HG03575 (cell line): ENCODE results near the gene OLFML2A.
A peak's percentile ranks its signal among the peaks of the same experiment; 100 is the strongest.

Experiments used
- ATAC-seq: cut with Tn5 transposase; IDR thresholded peaks from one replicate; pipeline ENCODE4 v1.9.1; 2021; ENCODE audit not compliant: unreplicated experiment, insufficient number of reproducible peaks, low FRiP score; ENCODE audit errors: extremely low read depth

Gene OLFML2A

DNA sequence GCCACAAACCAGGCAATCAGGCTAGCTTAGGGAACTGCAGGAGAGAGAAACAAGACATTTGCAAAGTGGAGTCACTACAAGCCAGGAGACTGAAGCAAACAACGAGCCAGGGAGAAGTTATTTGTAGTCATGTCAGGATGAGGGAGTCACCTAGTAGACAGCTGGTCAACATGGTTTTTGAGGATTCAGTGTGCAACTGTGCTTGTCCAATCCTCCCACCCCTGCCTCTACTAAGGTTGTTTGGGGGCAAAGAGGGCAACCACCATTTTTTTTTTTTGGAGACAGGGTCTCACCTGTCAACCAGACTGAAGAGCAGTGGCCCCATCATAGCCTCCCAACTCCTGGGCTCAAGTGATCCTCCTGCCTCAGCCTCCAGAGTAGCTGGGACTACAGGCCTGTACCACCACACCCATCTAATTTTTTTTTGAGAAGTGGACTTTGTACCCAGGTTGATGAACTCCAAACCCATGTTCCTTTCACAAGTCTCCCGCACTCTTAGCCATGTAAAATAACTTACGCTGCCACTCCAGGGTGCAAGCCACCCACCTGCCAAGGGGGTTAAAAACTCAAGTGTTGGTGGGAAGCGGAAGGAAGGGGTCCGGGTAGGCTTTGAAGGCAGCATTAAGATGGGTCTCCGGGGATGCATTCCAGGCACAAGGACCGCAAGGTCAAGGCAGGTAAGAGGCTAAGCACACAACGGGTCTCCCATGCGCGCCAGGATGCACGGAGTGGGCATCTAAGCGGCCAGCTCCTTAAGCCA is 83.8 kb downstream of the OLFML2A start:
- ATAC-seq, result no peak

DNA sequence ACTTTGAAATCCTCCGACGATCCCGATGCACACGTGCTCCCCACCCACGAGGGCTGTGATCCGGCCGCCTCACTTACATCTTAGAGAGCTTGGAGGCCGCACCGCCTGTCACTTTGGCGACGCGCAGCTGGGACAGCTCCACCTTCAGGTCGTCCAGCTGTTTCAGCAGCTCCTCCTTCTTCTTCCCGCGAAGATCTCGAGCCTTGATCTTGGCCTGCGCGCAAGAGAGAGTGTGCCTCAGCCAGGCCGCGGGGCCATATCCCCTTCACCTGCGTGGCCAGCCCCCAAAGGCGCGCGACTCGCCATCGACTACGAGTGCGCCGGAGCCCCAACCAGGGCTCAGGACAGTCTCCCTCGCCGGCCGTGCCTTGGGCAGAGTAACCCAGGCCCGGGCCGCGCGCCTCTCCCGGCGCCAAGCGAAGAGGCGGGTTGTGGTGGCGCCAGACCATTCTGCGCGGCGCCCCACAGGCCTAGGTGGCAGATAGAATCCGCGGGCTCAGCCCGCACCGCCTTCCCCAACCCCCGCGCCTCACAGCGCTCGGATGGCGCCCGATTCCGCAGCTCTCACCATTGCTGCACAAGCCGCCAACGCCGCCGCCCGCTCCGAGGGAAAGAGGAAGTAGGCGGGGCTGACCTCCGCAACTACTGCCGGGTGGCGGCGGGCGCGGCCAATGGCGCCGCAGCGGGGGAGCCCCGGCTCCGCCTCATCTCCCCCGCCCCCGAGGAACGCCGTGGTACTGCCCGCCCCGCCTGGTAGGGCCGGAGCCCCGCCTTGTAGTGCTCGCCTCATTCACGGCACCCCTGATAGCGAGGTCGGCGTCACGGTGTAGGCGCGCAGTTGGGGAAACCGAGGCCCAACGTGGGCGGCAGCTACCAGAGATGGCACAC is 84.7 kb downstream of the OLFML2A start, which contains the start of the genes ARPC5L and RPL35:
ARPC5L (plus strand) TSS at position 789 of the 888 bp plus-strand sequence. CDS start 7,161 bp downstream, outside the sequence.
RPL35 (minus strand) TSS at position 616 of the 888 bp plus-strand sequence; CDS start at position 571, 45 bp downstream.
- ATAC-seq, result peak; percentile 45

DNA sequence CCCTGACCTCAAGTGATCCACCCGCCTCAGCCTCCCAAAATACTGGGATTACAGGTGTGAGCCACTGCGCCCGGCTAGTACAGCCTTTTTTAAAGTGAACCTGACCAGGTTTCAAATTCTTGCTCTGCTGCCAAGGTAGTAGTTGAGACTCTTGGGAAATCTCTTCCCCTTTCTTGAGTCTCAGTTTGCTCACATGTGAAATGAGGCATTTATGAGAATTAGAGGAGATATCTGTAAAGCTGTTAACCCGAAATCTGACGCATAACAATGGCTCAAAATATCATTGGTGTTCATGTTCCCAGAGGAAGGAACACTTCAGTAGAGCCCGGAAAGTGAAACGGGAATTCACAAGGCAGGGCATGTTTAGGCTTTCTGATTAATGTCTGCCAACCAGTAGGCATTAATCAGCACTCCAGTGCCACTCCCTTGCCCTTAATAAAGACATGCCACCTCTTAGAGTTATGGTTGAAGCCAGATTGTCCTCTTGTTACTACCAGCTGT is 86.5 kb downstream of the OLFML2A start:
- ATAC-seq, result no peak
